Stimulated activated CD8-positive, alpha-beta memory T cell treated with anti-CD3 and anti-CD28 coated beads, Interleukin-2, amount 100 ng/mL, for 1 hour (primary cell): ENCODE data around the gene RBM20.
"Not testable (repeated sequence)": the region's sequence is repeated elsewhere in the genome, so short reads cannot be mapped to it uniquely, and the experiment has no call there.

Source experiments
- DNase-seq, 2 donors: peaks; one replicate each; pipeline ENCODE4 v3.0.0-alpha.2; 2020; ENCODE audit warnings: low read depth in 2 of 2

Gene RBM20

GRCh38 chr10:110764378-110764777, 120.2 kb downstream of the RBM20 start:
- DNase-seq: no peak

GRCh38 chr10:110764793-110765512, 120.8 kb downstream of the RBM20 start:
- DNase-seq: no peak

GRCh38 chr10:110765513-110766319, 121.6 kb downstream of the RBM20 start:
- no peak for DNase-seq

GRCh38 chr10:110767601-110768000, 123.5 kb downstream of the RBM20 start:
- DNase-seq: not testable (repeated sequence)

GRCh38 chr10:110770243-110770642, 126.1 kb downstream of the RBM20 start:
- no peak for DNase-seq

GRCh38 chr10:110771486-110771885, 127.3 kb downstream of the RBM20 start:
- DNase-seq: no peak

- DNase-seq: no peak
Observed at GRCh38 chr10:110771991-110772390, 127.9 kb downstream of the RBM20 start.

GRCh38 chr10:110772454-110773025, 128.4 kb downstream of the RBM20 start:
- DNase-seq: no peak

GRCh38 chr10:110773693-110774068, 129.5 kb downstream of the RBM20 start:
- DNase-seq: no peak

GRCh38 chr10:110774069-110775019, 130.2 kb downstream of the RBM20 start:
- no peak for DNase-seq

GRCh38 chr10:110775020-110775375, 130.9 kb downstream of the RBM20 start:
- no peak for DNase-seq

GRCh38 chr10:110775406-110775805, 131.3 kb downstream of the RBM20 start:
- DNase-seq: no peak

GRCh38 chr10:110777017-110777416, 132.9 kb downstream of the RBM20 start:
- DNase-seq: no peak

GRCh38 chr10:110777661-110778060, 133.5 kb downstream of the RBM20 start:
- no peak for DNase-seq

- no peak for DNase-seq
Observed at GRCh38 chr10:110778211-110778610, 134.1 kb downstream of the RBM20 start.

GRCh38 chr10:110779489-110779888, 135.4 kb downstream of the RBM20 start:
- DNase-seq: no peak

- no peak for DNase-seq
Observed at GRCh38 chr10:110780704-110781103, 136.6 kb downstream of the RBM20 start.

GRCh38 chr10:110781139-110781538, 137.0 kb downstream of the RBM20 start:
- no peak for DNase-seq

GRCh38 chr10:110782616-110783015, 138.5 kb downstream of the RBM20 start:
- no peak for DNase-seq

- peak; percentile 23 to 37 for DNase-seq
Observed at GRCh38 chr10:110783509-110784107, 139.5 kb downstream of the RBM20 start.

- no peak for DNase-seq
Observed at GRCh38 chr10:110784198-110784597, 140.1 kb downstream of the RBM20 start.
